Measurements from ENCODE around the gene GLRX3. TPM values are rescaled to one million over a fixed set of nuclear protein-coding genes. Genes with fewer than 3 reads are reported as not detected.

The GLRX3 gene
- total RNA-seq, 5 donors from 2014 or later (not counting 1 experiment from before 2014, with no cell fraction given) = 32.4 to 40.7 (median 35.4) TPM

DNA sequence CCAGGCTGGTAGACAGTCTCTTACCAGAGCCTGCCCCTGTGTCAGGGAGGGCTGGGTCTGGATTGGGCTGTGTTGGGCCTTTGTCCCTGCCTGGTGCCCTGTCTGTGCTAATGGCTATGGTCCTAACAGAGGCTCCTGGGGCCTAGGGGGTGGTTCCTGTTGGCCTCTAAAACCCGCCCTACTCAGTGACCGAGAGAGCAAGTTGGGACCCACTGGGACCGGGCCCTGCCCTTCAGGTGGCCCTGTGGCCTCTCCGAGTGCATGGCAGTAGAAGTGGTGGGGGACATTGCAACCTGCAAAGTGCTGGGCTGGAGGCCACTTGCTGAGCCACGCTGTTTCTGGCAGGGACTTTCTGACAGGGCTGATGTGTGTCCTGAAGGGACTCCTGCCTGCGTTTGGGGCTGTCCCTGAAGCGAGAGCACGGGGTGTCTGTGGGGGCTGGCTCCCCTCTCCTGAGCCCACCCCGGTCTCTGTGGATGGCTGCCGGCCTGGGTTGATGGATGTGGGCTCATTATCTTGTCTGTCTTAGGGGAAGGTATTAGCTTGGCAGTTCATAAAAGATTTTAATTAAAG is 56.2 kb downstream of the GLRX3 start:
- H3K4me1 ChIP-seq (ENCODE audit: control insufficient read depth in 1 of 2, extremely low read depth in 1 of 2, insufficient read depth in 2 of 2, low read length in 2 of 2) = peaks cover 0 to 14% of the 10 kb centered on the region in 2 experiments
- Mint-ChIP-seq H3K9me3 (no peaks in the 10 kb centered on the region), H3K27me3 (peaks cover 8 to 9% of the 10 kb centered on the region in 2 donors), H3K4me3 (peak overlapping the region in 1 of 3 donors; percentile 70), H3K36me3 (peaks cover 4% of the 10 kb centered on the region), H3K27ac (no peak overlapping the region), H3K4me1 (peaks cover 5 to 8% (median 6%) of the 10 kb centered on the region in 3 donors)
- no peak overlapping the region for H3K4me3 ChIP-seq (ENCODE audit: control insufficient read depth in 1 of 2, extremely low read depth in 1 of 2, low read length in 1 of 2)
- ChIA-PET CTCF (no interaction called here), POLR2A (no interaction called here)
- no peak overlapping the region for H3K27ac ChIP-seq (ENCODE audit: low read length)
- no peaks in the 10 kb centered on the region for H3K36me3 ChIP-seq (ENCODE audit: control insufficient read depth in 2 of 2, extremely low read depth in 1 of 2, insufficient read depth in 1 of 2, low read length in 1 of 2)
- DNase-seq = no peak
- 98% methylated on average over 8 of the region's 10 CpGs for WGBS (ENCODE audit: insufficient coverage)
- no peaks in the 10 kb centered on the region for H3K9me3 ChIP-seq
- ATAC-seq (replicated peaks in 1 of 4) = no peak
- peaks cover 0 to 12% of the 10 kb centered on the region in 2 experiments for H3K27me3 ChIP-seq (replicated peaks in 1 of 2; ENCODE audit: control insufficient read depth in 2 of 2, extremely low read depth in 1 of 2, insufficient read depth in 2 of 2, low read length in 1 of 2)

- ChIA-PET CTCF (no interaction called here), POLR2A (no interaction called here)
- no peak overlapping the region for H3K4me3 Mint-ChIP-seq
- no peak overlapping the region for H3K27ac ChIP-seq (ENCODE audit: low read length)
- peaks cover 5 to 8% (median 6%) of the 10 kb centered on the region in 3 donors for H3K4me1 Mint-ChIP-seq
- H3K27me3 ChIP-seq (replicated peaks in 1 of 2; ENCODE audit: control insufficient read depth in 2 of 2, extremely low read depth in 1 of 2, insufficient read depth in 2 of 2, low read length in 1 of 2) = peaks cover 0 to 12% of the 10 kb centered on the region in 2 experiments
- no peak overlapping the region for H3K4me3 ChIP-seq (ENCODE audit: control insufficient read depth in 1 of 2, extremely low read depth in 1 of 2, low read length in 1 of 2)
- peaks cover 4% of the 10 kb centered on the region for H3K36me3 Mint-ChIP-seq
- no peak for ATAC-seq (replicated peaks in 1 of 4)
- H3K36me3 ChIP-seq (ENCODE audit: control insufficient read depth in 2 of 2, extremely low read depth in 1 of 2, insufficient read depth in 1 of 2, low read length in 1 of 2) = no peaks in the 10 kb centered on the region
- H3K27ac Mint-ChIP-seq = no peak overlapping the region
- no peaks in the 10 kb centered on the region for H3K9me3 ChIP-seq
- peaks cover 8 to 9% of the 10 kb centered on the region in 2 donors for H3K27me3 Mint-ChIP-seq
- 100% methylated on average over 1 of the region's 5 CpGs for WGBS (ENCODE audit: insufficient coverage)
- peaks cover 0 to 14% of the 10 kb centered on the region in 2 experiments for H3K4me1 ChIP-seq (ENCODE audit: control insufficient read depth in 1 of 2, extremely low read depth in 1 of 2, insufficient read depth in 2 of 2, low read length in 2 of 2)
- no peaks in the 10 kb centered on the region for H3K9me3 Mint-ChIP-seq
- DNase-seq = no peak
These were observed 56.8 kb downstream of the GLRX3 start for GRCh38 chr10:130193033-130193432.

DNA sequence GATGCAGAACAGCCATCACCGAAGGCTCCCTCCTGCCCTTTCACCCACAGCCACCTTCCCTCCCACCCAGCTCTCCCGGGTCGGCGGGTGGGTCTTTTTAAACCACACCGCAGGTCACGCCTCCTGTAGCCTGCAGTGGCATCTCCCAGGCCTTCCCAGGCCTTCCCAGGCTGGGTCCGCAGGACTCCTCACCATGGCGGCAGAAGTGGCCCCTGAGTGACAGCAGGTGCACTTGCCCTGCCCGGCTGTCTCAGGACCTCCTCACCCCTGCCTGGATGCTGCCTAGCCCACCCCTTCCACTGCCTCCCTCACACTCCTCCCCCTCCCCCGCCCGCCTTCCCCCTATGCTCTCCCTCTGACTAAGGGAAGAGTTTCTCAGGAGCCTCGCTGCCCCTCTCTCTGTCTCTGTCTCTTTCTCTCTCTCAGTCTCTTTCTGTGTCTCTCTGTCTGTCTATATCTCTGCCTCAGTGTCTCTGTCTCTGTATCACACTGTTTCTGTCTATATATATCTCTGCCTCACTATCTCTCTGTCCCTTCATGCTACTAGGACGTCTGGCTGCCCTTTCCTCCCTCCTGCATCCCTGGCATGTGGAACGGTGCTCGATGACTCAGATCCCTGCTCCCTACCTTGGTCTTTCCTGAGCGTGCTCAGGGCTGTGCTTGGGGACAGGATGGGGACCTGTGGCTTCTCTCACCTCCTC is 57.5 kb downstream of the GLRX3 start:
- H3K27ac Mint-ChIP-seq = no peak overlapping the region
- Histone ChIP-seq H3K4me3 (ENCODE audit: control insufficient read depth in 1 of 2, extremely low read depth in 1 of 2, low read length in 1 of 2) (no peak overlapping the region), H3K27ac (ENCODE audit: low read length) (no peak overlapping the region), H3K4me1 (ENCODE audit: control insufficient read depth in 1 of 2, extremely low read depth in 1 of 2, insufficient read depth in 2 of 2, low read length in 2 of 2) (peaks cover 0 to 14% of the 10 kb centered on the region in 2 experiments), H3K36me3 (ENCODE audit: control insufficient read depth in 2 of 2, extremely low read depth in 1 of 2, insufficient read depth in 1 of 2, low read length in 1 of 2) (no peaks in the 10 kb centered on the region), H3K27me3 (replicated peaks in 1 of 2; ENCODE audit: control insufficient read depth in 2 of 2, extremely low read depth in 1 of 2, insufficient read depth in 2 of 2, low read length in 1 of 2) (peaks cover 0 to 12% of the 10 kb centered on the region in 2 experiments), H3K9me3 (no peaks in the 10 kb centered on the region)
- ChIA-PET POLR2A (no interaction called here), CTCF (no interaction called here)
- peaks cover 4% of the 10 kb centered on the region for H3K36me3 Mint-ChIP-seq
- no peaks in the 10 kb centered on the region for H3K9me3 Mint-ChIP-seq
- DNase-seq (no peak), ATAC-seq (replicated peaks in 1 of 4) (no peak)
- peaks cover 5 to 8% (median 6%) of the 10 kb centered on the region in 3 donors for H3K4me1 Mint-ChIP-seq
- H3K27me3 Mint-ChIP-seq = peaks cover 8 to 9% of the 10 kb centered on the region in 2 donors
- H3K4me3 Mint-ChIP-seq = no peak overlapping the region
- WGBS (ENCODE audit: insufficient coverage) = 71% methylated on average over 15 of the region's 16 CpGs

DNA sequence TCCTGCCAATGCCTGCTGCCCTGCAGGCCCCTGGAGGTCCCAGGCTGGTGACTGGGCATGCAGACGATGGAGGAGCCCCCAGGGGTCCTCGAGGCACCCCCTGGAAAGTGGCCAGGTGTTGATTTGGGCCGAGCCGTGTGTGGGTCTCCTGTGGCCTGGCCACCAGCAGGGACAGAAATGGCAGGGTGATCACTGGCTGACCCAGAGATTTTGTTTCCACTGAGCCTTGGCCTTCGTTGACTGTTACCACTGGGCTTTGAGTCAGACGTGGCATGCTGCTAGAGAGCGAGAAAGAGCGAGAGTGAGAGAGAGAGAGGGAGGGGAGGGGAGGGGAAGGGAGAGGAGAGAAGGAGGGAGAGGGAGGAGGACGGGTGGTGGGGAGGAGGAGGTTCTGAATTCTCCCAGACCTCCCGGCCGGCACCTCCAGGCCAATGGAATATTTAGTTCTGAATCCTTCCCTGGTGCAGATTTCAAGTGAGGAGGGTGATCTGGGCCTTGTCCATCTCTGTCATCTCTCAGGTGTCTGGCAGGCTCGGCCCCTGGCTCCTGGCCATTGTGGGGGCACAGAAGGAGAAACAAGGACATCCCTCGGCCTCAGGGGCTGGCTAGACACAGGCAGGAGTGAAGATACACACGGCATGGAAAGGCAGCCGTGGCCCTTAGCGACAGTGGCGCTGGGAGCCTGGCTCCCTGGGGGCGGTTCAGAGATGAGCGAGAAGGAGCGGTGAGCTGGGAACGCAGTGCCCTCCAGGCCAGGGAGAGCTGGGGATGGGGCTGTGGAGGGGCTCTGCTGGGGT is 58.2 kb downstream of the GLRX3 start:
- H3K9me3 Mint-ChIP-seq = no peaks in the 10 kb centered on the region
- Histone ChIP-seq H3K27me3 (replicated peaks in 1 of 2; ENCODE audit: control insufficient read depth in 2 of 2, extremely low read depth in 1 of 2, insufficient read depth in 2 of 2, low read length in 1 of 2) (peaks cover 0 to 12% of the 10 kb centered on the region in 2 experiments), H3K4me1 (ENCODE audit: control insufficient read depth in 1 of 2, extremely low read depth in 1 of 2, insufficient read depth in 2 of 2, low read length in 2 of 2) (peaks cover 0 to 13% of the 10 kb centered on the region in 2 experiments), H3K36me3 (ENCODE audit: control insufficient read depth in 2 of 2, extremely low read depth in 1 of 2, insufficient read depth in 1 of 2, low read length in 1 of 2) (no peaks in the 10 kb centered on the region), H3K27ac (ENCODE audit: low read length) (no peak overlapping the region), H3K9me3 (no peaks in the 10 kb centered on the region), H3K4me3 (ENCODE audit: control insufficient read depth in 1 of 2, extremely low read depth in 1 of 2, low read length in 1 of 2) (no peak overlapping the region)
- peaks cover 4% of the 10 kb centered on the region for H3K36me3 Mint-ChIP-seq
- ChIA-PET CTCF (no interaction called here), POLR2A (no interaction called here)
- DNase-seq (no peak), ATAC-seq (replicated peaks in 1 of 4) (no peak)
- peaks cover 5 to 8% (median 6%) of the 10 kb centered on the region in 3 donors for H3K4me1 Mint-ChIP-seq
- peaks cover 8 to 9% of the 10 kb centered on the region in 2 donors for H3K27me3 Mint-ChIP-seq
- no peak overlapping the region for H3K27ac Mint-ChIP-seq
- WGBS (ENCODE audit: insufficient coverage) = 85% methylated on average over 16 of the region's 21 CpGs
- no peak overlapping the region for H3K4me3 Mint-ChIP-seq

- Mint-ChIP-seq H3K4me3 (no peak overlapping the region), H3K27me3 (peaks cover 8 to 9% of the 10 kb centered on the region in 2 donors), H3K36me3 (peaks cover 4% of the 10 kb centered on the region), H3K9me3 (no peaks in the 10 kb centered on the region), H3K27ac (no peak overlapping the region), H3K4me1 (peaks cover 5 to 7% (median 6%) of the 10 kb centered on the region in 3 donors)
- ChIA-PET POLR2A (no interaction called here), CTCF (no interaction called here)
- Histone ChIP-seq H3K36me3 (ENCODE audit: control insufficient read depth in 2 of 2, extremely low read depth in 1 of 2, insufficient read depth in 1 of 2, low read length in 1 of 2) (no peaks in the 10 kb centered on the region), H3K27ac (ENCODE audit: low read length) (no peak overlapping the region), H3K27me3 (replicated peaks in 1 of 2; ENCODE audit: control insufficient read depth in 2 of 2, extremely low read depth in 1 of 2, insufficient read depth in 2 of 2, low read length in 1 of 2) (peaks cover 0 to 12% of the 10 kb centered on the region in 2 experiments), H3K9me3 (no peaks in the 10 kb centered on the region), H3K4me3 (ENCODE audit: control insufficient read depth in 1 of 2, extremely low read depth in 1 of 2, low read length in 1 of 2) (no peak overlapping the region), H3K4me1 (ENCODE audit: control insufficient read depth in 1 of 2, extremely low read depth in 1 of 2, insufficient read depth in 2 of 2, low read length in 2 of 2) (peaks cover 0 to 7% of the 10 kb centered on the region in 2 experiments)
- 93% methylated on average over 17 of the region's 19 CpGs for WGBS (ENCODE audit: insufficient coverage)
- ATAC-seq (replicated peaks in 1 of 4) (no peak), DNase-seq (no peak)
These were observed 58.9 kb downstream of the GLRX3 start for GRCh38 chr10:130194991-130195645.

GRCh38 chr10:130195746-130196294 is 59.6 kb downstream of the GLRX3 start:
- Histone ChIP-seq H3K27ac (ENCODE audit: low read length) (no peak overlapping the region), H3K36me3 (ENCODE audit: control insufficient read depth in 2 of 2, extremely low read depth in 1 of 2, insufficient read depth in 1 of 2, low read length in 1 of 2) (no peaks in the 10 kb centered on the region), H3K9me3 (no peaks in the 10 kb centered on the region), H3K4me3 (ENCODE audit: control insufficient read depth in 1 of 2, extremely low read depth in 1 of 2, low read length in 1 of 2) (no peak overlapping the region), H3K27me3 (replicated peaks in 1 of 2; ENCODE audit: control insufficient read depth in 2 of 2, extremely low read depth in 1 of 2, insufficient read depth in 2 of 2, low read length in 1 of 2) (peaks cover 0 to 9% of the 10 kb centered on the region in 2 experiments), H3K4me1 (ENCODE audit: control insufficient read depth in 1 of 2, extremely low read depth in 1 of 2, insufficient read depth in 2 of 2, low read length in 2 of 2) (peaks cover 0 to 2% of the 10 kb centered on the region in 2 experiments)
- Mint-ChIP-seq H3K27ac (no peak overlapping the region), H3K36me3 (peaks cover 4% of the 10 kb centered on the region), H3K4me3 (no peak overlapping the region), H3K4me1 (peaks cover 5 to 7% (median 6%) of the 10 kb centered on the region in 3 donors), H3K27me3 (peaks cover 8 to 9% of the 10 kb centered on the region in 2 donors), H3K9me3 (no peaks in the 10 kb centered on the region)
- POLR2A ChIA-PET = no interaction called here
- no peak for DNase-seq
- CTCF ChIA-PET = no interaction called here
- no peak for ATAC-seq (replicated peaks in 1 of 4)
- 88% methylated on average over 3 of the region's 10 CpGs for WGBS (ENCODE audit: insufficient coverage)

Data from T-cell (primary cell).